GM21576 (cell line): ENCODE data around the gene SP1.
"Not testable (repeated sequence)": the region's sequence is repeated elsewhere in the genome, so short reads cannot be mapped to it uniquely, and the experiment has no call there.

Experiments used
- ATAC-seq: cut with Tn5 transposase; IDR thresholded peaks from one replicate; pipeline ENCODE4 v1.9.1; 2021; ENCODE audit warnings: mild to moderate bottlenecking, moderate library complexity; ENCODE audit not compliant: unreplicated experiment

Gene SP1

DNA sequence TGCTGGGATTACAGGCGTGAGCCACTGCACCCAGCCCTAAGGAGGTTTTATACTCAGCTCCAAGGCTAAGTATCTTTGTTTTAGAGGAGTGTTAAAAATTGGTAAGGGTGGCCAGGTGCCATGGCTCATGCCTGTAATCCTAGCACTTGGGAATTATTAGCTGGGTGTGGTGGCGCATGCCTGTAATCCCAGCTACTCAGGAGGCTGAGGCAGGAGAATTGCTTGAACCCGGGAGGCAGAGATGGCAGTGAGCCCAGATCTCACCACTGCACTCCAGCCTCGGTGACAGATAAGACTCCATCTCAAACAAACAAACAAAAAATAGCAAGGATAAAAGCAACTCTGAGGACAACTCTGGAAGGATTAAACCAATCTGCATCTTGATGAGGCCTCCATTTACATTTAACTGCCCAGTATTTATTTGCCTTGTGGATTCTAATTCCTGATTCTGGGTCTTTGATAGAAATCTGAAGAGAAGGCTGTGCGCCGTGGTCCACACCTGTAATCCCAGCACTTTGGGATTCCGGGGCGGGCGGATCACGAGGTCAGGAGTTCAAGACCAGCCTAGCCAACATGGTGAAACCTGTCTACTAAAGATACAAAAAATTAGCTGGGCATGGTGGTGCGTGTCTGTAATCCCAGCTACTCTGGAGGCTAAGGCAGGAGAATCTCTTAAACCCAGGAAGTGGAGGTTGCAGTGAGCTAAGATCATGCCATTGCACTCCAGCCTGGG is 64.8 kb downstream of the SP1 start:
- ATAC-seq, result not testable (repeated sequence)

DNA sequence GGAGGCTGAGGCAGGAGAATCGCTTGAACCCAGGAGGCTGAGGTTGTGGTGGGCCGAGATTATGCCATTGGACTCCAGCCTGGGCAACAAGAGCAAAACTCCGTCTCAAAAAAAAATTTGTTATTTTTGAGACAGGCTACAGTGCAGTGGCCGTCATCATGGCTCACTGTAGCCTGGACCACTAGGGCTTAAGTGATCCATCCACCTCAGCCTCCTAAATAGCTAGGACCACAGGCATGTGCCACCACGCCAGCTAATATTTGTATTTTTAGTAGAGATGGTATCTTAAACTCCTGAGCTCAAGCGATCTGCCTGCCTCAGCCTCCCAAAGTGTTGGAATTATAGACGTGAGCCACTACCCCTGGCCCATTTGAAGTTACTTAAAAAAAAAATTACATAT is 71.0 kb downstream of the SP1 start:
- ATAC-seq, result no peak

DNA sequence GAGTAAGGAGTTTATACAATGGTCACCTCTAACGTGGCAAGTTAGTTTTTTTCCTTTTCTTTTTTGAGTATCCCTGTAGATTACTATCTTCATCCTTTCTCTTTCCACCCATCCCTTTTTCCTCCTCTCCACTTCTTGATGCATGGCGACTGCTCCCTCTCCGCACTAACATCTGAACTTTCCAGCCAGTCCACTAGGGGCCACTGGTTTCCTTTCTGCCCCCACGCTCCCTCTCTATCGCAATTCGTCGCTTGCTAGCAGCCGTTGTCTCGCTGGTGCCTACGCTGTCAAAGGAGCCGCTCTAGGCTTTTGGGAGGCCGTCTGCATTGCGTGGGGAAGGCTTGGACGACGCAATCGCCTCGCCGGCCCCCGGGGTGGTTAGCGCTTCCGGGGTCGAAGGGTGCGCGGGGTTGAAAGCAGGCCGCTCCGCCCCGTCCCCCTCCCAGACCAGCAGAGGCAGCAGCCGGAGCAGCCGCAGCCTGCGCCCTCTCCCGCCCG is 71.7 kb downstream of the SP1 start, which contains the start of gene PCBP2:
Gene PCBP2 (plus strand): TSS at position 442 of the 498 bp plus-strand sequence. CDS start 2,699 bp downstream, outside the sequence.
- peak; percentile 96 for ATAC-seq

DNA sequence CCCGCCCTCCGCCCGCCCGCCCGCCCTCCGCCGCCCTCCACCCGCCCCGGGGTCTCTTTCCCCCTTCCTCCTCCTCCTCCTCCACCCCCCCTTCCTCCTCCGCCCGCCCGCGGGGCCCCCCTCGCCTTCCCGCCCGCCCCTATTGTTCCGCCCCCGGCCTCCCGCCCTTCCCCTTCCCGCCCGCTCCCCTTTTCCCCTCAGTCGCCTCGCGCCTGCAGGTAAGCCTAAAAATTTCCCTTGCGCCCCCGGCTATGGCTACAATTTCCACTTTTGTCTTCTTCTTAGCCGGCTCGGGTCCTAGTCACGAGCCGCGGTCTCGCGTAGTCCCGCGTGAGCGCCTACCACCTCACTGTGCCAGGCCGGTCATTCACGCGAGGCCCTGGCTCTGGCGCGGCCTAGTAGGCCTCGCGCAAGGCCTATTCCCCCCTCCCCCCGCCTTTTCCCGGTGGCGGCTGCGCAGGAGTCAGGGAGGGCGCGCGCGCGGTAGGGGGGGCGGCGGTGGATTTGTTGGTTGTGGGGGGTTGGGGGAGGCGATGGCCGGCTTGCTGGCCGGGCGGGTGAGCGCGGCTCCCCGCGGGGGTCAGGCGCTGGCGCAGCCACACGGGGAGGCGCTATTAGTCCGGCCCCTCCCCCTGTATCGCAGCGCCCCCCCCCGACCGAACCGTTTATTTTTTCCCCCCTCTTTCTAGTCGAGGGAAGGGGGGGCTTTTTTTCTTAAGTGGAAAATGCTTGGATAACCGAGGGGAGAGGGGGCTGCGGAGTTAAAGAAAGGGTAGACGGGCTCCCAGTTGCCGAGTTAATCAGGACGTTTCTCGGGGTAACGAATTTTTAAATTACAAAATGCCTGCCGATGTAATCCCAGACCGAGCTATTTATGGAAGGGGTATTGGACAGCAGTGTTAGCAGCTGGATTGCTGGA is 72.4 kb downstream of the SP1 start:
- ATAC-seq, result no peak

DNA sequence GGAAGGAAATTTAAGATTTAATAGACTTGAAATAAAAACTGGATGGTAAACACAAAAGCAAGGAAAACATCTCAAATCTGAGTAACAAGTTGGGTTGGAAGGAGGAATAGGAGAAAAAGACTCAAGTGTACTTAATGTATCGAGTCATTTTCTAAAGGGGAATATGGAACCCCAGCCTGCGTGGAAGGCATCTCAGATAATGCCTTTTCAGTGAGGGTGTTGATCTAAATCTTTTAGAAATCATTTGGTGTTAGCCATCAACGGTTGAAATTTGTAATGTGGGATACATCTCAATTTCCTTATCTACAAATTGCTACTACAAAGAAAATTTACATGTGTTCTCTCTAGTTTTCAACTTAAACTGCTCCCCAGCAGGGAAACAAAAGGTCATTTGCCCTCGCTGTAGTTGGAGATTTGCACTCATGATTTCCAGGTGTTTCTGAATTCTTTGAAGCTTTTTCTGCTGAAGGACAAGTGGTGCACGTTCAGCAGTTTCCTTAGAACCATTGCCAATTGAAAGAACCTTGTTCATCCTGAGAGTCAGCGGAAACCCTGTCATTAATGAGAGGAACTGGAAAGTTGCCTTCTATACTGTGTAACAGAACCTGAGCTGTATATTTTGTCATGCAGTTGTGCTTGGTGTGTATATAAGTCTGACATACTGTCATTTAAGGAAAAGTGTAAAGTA is 74.1 kb downstream of the SP1 start:
- no peak for ATAC-seq

DNA sequence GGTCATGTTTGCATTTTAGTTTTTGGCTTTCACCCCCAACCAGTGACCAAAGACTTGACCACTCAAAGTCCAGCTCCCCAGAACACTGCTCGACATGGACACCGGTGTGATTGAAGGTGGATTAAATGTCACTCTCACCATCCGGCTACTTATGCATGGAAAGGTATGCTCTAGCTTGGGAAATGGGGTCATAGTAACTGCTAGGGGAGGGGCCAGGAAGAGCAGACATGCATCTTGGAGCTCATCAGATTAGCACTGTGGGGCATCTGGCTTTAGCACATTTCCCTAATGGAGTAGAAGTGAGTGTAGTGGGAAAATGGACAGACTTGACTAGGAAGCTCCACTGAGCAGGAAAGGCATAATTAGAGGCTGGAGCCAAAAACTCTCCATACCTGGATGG is 74.7 kb downstream of the SP1 start:
- ATAC-seq, result no peak

DNA sequence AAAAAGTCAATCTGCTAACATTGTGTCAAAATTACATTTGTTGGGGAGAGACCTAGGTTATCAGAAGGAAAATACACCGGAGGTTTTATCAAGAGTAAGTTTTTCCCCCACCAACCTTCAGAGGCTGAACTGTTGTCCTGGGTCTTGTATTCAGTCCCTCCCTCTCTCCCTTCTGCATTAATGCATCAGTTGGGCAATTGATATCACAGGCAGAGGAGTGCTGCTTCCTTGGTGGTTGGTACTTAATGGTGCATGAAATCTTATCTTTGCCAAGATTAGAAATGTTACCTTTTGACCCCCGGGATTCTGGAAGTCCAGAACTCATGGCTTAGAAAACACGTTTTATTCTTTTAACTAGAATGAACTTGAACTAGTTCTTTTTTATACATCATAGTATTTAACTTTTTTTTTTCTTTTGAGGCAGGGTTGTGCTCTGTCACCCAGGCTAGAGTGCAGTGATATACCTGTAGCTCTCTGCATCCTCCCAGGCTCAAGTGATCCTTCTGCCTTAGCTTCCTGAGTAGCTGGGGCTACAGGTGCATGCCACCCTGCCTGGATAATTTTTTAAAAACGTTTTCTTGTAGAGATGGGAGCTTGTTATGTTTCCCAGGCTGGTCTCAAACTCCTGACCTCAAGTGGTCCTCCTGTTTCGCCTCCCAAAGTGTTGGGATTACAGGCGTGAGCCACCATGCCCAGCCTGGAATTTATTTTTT is 76.8 kb downstream of the SP1 start:
- no peak for ATAC-seq

DNA sequence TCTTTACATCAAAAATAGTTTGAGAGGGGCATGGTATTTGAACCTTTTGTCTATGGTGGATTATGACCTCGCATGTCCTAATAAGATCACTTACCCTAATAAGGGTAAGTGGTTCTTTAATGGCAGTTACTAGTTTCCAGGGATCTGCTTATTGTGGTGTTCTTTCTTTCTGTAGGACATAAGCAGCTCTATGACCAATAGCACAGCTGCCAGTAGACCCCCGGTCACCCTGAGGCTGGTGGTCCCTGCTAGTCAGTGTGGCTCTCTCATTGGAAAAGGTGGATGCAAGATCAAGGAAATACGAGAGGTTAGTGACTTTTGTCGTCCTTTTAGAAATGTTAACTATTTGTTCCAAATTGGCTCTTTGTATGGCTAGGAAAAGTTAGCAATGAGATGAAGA is 79.1 kb downstream of the SP1 start:
- no peak for ATAC-seq

DNA sequence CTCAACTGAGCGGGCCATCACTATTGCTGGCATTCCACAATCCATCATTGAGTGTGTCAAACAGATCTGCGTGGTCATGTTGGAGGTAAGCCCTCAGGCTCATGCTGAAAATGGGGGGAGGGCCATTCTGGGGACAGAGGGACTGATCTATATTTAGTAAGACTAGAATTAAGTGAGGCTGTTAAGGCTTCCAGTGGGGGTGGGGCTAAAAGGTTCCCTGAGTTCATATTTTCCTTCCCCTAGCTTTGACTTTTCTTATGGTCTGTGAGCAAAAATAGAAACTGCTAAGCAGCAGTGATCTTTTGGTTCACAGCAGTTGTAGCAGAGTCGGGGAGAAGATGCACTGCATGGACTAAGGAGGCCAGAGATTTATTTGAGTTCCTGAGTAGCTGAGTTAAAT is 81.1 kb downstream of the SP1 start:
- ATAC-seq, result no peak

DNA sequence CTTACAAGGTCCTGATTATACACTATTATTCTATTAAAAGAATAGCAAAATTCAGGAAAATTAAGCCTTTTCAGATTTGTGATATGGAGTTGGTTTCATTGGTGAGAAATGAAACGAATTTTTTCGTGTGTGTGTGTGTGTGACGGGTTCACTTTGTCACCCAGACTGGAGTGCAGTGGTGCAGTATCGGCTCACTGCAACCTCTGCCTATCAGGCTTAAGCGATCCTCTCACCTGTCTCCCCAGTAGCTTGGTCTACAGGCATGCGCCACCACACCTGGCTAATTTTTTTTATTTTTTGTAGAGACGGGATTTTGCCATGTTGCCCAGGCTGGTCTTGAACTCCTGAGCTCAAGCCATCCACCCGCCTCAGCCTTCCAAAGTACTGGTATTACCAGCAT is 81.6 kb downstream of the SP1 start:
- no peak for ATAC-seq

DNA sequence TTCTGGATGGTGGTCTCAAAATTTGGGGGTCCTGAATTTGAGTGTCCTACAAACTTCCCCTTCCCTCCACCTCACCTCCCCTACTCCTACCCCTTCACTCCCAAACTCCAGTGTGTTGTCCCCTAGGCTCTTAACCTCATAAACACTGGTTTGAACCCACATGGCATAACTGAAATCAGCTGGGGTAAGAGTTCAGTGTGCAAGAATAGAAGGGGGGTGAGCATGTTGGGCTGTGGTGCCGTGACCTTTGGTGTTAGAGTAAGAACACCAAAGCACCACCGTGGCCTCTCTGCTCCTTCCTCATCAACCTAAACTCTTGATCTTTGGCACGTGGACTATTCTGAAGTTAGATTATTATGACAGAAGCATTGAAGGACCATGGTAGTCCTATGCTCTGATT is 83.0 kb downstream of the SP1 start:
- no peak for ATAC-seq

DNA sequence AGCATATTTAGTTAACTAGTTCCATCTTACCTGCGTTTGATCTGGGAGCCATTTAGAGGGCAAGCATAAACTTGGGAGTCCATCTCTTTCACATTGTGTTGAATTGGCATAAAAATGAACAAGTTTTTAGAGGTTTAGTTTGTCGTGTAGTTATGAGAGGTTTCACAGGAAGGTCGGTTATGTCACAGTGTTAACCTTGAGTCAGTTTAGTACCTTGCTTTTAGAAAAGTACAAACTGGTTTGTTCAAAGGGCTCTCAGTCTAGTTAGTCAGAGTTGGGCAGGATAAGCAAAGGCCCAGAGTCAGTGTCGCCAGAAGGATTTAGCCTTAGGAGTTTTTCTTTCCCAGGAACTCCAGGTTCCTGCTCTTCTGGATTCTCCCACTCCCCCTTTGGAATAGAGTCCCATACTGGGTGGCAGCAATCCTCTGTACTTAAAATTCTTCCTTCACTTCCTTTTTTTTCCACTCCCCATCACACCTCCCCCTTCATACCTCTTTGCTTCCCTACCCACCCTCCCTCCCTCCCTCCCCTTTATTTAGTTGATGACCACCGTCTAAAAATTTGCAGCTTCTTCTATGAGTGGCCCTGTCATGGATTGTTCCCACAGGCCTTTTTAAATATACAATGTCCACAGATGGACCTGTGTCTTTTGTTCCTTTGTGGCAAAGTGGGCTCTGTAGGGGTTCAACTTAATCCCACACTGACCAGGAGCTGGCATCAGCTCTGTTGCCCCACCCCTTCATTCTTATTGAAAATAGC is 84.0 kb downstream of the SP1 start:
- ATAC-seq, result no peak

DNA sequence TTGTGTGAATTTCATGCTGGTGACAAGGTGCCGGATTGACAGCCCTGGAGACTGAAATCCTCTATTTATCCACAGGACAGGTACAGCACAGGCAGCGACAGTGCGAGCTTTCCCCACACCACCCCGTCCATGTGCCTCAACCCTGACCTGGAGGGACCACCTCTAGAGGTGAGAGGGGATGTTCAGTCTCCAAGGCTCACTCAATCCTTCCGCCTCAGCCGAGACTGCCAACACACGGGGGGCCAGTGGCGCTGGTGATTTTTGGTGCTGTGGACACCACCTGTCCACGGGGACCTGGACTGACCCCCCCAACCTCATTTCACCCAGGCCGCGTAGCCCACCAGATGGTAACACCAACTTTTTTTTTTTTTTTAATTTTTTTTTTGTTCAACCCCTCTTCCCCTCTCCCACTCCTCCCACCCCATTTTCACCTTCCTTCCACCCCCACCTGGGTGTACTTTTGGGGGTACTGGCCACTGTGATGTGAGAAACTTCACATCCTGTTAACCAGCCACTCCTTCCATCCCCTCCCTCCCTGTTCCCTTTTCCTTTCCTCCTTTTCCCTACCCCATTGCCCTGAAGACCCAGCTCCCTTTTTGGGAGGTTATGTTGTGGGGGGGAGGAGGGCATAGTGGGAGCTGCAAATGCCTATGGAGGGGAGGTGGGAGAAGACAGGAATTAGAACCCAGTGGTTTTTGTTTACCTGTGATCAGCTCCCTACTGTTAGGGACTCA is 84.9 kb downstream of the SP1 start:
- ATAC-seq, result no peak

DNA sequence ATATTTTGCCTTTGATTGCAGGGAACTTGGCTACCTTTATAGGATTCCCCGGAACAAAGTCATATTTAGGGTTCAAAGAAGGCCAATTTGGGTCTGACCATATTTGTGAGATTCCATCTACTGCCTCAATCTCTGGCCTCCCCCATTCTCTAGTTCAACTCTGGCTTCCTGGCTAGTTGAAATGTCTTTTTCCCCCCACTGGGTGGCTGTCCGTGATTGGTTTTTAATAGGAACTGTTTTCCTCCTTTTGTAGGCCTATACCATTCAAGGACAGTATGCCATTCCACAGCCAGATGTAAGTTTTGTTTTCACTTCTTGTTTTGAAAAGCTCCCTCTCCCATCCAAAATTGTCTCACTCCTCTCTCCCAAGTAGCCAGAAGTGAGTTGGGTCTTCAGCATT is 85.7 kb downstream of the SP1 start:
- no peak for ATAC-seq
